Osteoblast (primary cell): ENCODE results near the gene RELN. TPM values are rescaled to one million over a fixed set of nuclear protein-coding genes. Genes with fewer than 3 reads are reported as not detected.
"Not testable (repeated sequence)": the region's sequence is repeated elsewhere in the genome, so short reads cannot be mapped to it uniquely, and the experiment has no call there.

Experiments used
- DNase-seq: peaks from one replicate; pipeline ENCODE4 v3.0.0; 2011; ENCODE audit warnings: low spot score, mixed read lengths; ENCODE audit not compliant: insufficient read length; ENCODE audit errors: missing footprints
- H2AFZ ChIP-seq: 2 replicates; pipeline ENCODE4 v1.6.0; 2011; ENCODE audit warnings: mild to moderate bottlenecking, low read length
- H3K27ac ChIP-seq: 2 replicates; pipeline ENCODE4 v1.5.1; 2011; ENCODE audit warnings: mild to moderate bottlenecking, low read depth, low read length, moderate library complexity
- H3K27me3 ChIP-seq: 2 replicates; pipeline ENCODE4 v1.6.0; 2012; ENCODE audit warnings: mild to moderate bottlenecking, control low read depth, inconsistent platforms, low read length, moderate library complexity; ENCODE audit not compliant: insufficient read depth
- H3K36me3 ChIP-seq: 2 replicates; pipeline ENCODE4 v1.5.1; 2011; ENCODE audit warnings: mild to moderate bottlenecking, low read length, control low read depth, moderate library complexity; ENCODE audit not compliant: insufficient read depth
- H3K4me1 ChIP-seq: 2 replicates; pipeline ENCODE4 v1.5.1; 2011; ENCODE audit warnings: mild to moderate bottlenecking, low read length, control low read depth, moderate library complexity; ENCODE audit not compliant: insufficient read depth
- H3K4me2 ChIP-seq: 2 replicates; pipeline ENCODE4 v1.6.0; 2011; ENCODE audit warnings: mild to moderate bottlenecking, low read length; ENCODE audit not compliant: insufficient read depth
- H3K4me3 ChIP-seq: fragments of 200-600 bp; sonication (generic); 3 replicates; pipeline ENCODE4 v1.5.1; 2012; ENCODE audit warnings: mild to moderate bottlenecking, low read length, inconsistent platforms; ENCODE audit not compliant: insufficient read depth
- H3K79me2 ChIP-seq: 2 replicates; pipeline ENCODE4 v1.6.0; 2012; ENCODE audit warnings: mild to moderate bottlenecking, low read length, control low read depth, inconsistent platforms; ENCODE audit not compliant: insufficient read depth
- H3K9me3 ChIP-seq: 2 replicates; pipeline ENCODE4 v1.5.1; 2011; ENCODE audit warnings: low read depth, low read length, control low read depth
- H4K20me1 ChIP-seq: 2 replicates; pipeline ENCODE4 v1.6.0; 2012; ENCODE audit warnings: mild to moderate bottlenecking, low read length, control low read depth; ENCODE audit not compliant: insufficient read depth
- CTCF ChIP-seq: IDR thresholded peaks from 2 replicates; pipeline ENCODE4 v1.5.1; 2011; ENCODE audit warnings: mild to moderate bottlenecking, low read depth, low read length, moderate library complexity; ENCODE audit errors: extremely low read depth
- total RNA-seq: library from RNA; depleted of rRNA; stranded (reverse); fragments of >200 nt; gene quantifications from 2 replicates; pipeline ENCODE4 v1.2.3, GENCODE V29; 2012

RELN gene
- total RNA-seq, 1 donor = 0.36 TPM

GRCh38 chr7:103499976-103500375, 489.5 kb downstream of the RELN start:
- no peak overlapping the region for H3K4me2 ChIP-seq
- H3K4me1 ChIP-seq = no peaks in the 10 kb centered on the region
- no peak for TF ChIP-seq CTCF
- H3K9me3 ChIP-seq = no peaks in the 10 kb centered on the region
- no peaks in the 10 kb centered on the region for H3K27me3 ChIP-seq
- H4K20me1 ChIP-seq = no peaks in the 10 kb centered on the region
- H3K27ac ChIP-seq = no peak overlapping the region
- H2AFZ ChIP-seq = no peak overlapping the region
- H3K4me3 ChIP-seq = no peak overlapping the region
- H3K79me2 ChIP-seq = no peaks in the 10 kb centered on the region
- no peaks in the 10 kb centered on the region for H3K36me3 ChIP-seq
- DNase-seq = no peak

GRCh38 chr7:103487419-103487818, 502.0 kb downstream of the RELN start:
- Histone ChIP-seq H4K20me1 (no peaks in the 10 kb centered on the region), H3K4me1 (no peaks in the 10 kb centered on the region), H3K9me3 (no peaks in the 10 kb centered on the region), H3K79me2 (no peaks in the 10 kb centered on the region), H3K27ac (no peak overlapping the region), H3K4me3 (no peak overlapping the region), H3K36me3 (no peaks in the 10 kb centered on the region), H3K27me3 (peaks cover 2% of the 10 kb centered on the region), H3K4me2 (no peak overlapping the region), H2AFZ (no peak overlapping the region)
- no peak for TF ChIP-seq CTCF
- DNase-seq = no peak

- H3K79me2 ChIP-seq, H3K4me3 ChIP-seq, H3K36me3 ChIP-seq, H3K27me3 ChIP-seq, H3K4me1 ChIP-seq, H2AFZ ChIP-seq, DNase-seq, H3K9me3 ChIP-seq, H4K20me1 ChIP-seq, H3K27ac ChIP-seq, H3K4me2 ChIP-seq: not testable (repeated sequence)
These were observed 502.6 kb downstream of the RELN start for GRCh38 chr7:103486873-103487272.

- TF ChIP-seq CTCF = no peak
- Histone ChIP-seq H3K27ac (no peak overlapping the region), H3K79me2 (no peaks in the 10 kb centered on the region), H3K36me3 (no peaks in the 10 kb centered on the region), H3K4me1 (no peaks in the 10 kb centered on the region), H2AFZ (no peak overlapping the region), H3K9me3 (no peaks in the 10 kb centered on the region), H4K20me1 (no peaks in the 10 kb centered on the region), H3K4me2 (no peak overlapping the region), H3K27me3 (no peaks in the 10 kb centered on the region), H3K4me3 (no peak overlapping the region)
- no peak for DNase-seq
These were observed 508.7 kb downstream of the RELN start for GRCh38 chr7:103480771-103481170.
